ENCODE data around the gene HBEGF. TPM values are rescaled to one million over a fixed set of nuclear protein-coding genes. Genes with fewer than 3 reads are reported as not detected.

The HBEGF gene
- total RNA-seq, 1 donor from 2014 or later, result 15.5 TPM

- no peak for DNase-seq (ENCODE audit: low read depth in 2 of 2)
Measured at GRCh38 chr5:140336388-140336787, 10.0 kb downstream of the HBEGF start.

GRCh38 chr5:140331638-140332037 is 14.8 kb downstream of the HBEGF start:
- DNase-seq (ENCODE audit: low read depth in 2 of 2), result no peak

DNA sequence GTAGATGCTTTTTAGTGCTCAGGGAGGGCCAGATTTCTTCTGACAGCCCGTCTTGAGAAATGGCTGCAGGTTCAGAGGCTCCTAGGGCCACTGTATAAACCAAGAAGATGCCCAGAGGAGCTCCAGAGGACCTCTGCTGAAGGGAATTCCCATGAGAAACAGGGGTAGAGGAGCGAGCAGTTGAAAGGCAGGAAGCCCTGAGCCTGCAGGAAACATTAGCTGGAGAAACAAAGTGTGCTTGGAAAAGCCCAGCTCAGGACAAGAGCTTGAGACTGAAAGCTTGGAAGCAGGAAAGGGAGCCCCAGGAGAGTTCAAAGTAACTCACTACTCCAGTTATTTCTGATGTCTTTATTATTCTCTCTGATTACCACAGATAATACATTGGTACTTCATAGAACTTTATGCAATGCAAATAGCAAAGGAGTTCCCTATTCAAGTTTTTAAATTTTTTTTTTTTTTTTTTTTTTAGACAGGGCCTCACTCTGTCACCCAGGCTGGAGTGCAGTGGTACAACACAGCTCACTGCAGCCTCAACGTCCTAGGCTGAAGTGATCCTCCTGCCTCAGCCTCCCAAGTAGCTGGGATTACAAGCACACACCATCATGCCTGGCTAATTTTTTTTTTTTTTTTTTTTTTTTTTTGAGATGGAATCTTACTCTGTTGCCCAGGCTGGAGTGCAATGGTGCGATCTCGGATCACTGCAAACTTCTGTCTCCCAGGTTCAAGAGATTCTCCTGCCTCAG is 16.5 kb downstream of the HBEGF start:
- DNase-seq (ENCODE audit: low read depth in 2 of 2), result peak in 1 of 2 donors; percentile 93

GRCh38 chr5:140328036-140328764 is 18.2 kb downstream of the HBEGF start:
- DNase-seq (ENCODE audit: low read depth in 2 of 2), result peak; percentile 54 to 90

- DNase-seq (ENCODE audit: low read depth in 2 of 2), result peak in 1 of 2 donors; percentile 83
Measured at GRCh38 chr5:140327589-140327988, 18.8 kb downstream of the HBEGF start.

- no peak for DNase-seq (ENCODE audit: low read depth in 2 of 2)
Measured at GRCh38 chr5:140325486-140325885, 20.9 kb downstream of the HBEGF start.

DNA sequence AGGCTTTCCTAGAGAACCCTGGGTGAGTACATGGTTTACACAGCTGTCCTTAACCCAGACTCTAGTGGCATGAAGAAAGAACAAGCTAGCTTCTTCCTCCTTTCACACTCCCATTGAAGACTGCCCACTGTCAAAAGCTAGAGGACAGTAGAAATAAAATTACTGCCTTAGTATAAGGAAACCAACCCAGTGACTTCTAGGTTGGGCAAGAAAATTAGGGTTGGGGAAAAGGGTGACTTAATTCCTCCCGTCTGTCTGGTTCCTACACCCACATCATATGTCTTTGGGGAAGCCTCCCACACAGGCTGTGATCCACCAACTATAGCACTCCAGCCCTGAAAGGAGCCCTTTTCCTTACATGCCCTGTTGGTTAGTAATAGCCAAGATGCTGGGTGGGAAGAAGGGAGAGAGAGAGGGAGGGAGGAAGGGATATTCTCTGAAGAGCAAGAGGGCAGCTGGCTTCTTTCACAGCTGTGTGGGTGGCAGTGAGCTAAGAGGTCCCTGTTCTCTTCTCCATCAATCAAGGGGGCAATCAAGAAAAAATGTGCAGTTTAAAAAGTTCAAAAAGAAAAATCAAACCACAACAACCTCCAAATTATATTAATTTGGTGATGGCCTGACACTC is 21.7 kb downstream of the HBEGF start:
- DNase-seq (ENCODE audit: low read depth in 2 of 2), result no peak

GRCh38 chr5:140324041-140324600 is 22.3 kb downstream of the HBEGF start:
- peak in 1 of 2 donors; percentile 56 for DNase-seq (ENCODE audit: low read depth in 2 of 2)

GRCh38 chr5:140322751-140323731 is 23.4 kb downstream of the HBEGF start:
- DNase-seq (ENCODE audit: low read depth in 2 of 2), result peak; percentile 74 to 90

DNA sequence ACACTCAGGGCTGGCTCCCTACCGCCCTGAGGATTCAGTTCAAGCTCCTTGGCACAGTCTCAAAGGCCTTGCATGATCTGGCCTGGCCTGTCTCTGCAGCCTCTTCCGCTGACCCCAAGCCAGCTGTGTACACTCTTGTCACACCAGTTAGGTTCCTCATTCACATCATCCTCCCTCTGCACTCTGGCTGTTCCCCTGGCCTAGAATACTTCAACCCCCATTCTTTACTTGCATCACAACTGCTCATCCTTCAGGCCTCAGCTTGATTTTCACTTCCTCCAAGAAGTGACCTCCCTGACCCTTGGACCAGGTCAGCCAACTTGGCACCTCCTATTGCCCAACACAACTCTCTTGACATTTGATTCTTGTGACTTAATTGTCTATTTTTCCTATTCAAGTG is 24.6 kb downstream of the HBEGF start:
- DNase-seq (ENCODE audit: low read depth in 2 of 2), result no peak

DNA sequence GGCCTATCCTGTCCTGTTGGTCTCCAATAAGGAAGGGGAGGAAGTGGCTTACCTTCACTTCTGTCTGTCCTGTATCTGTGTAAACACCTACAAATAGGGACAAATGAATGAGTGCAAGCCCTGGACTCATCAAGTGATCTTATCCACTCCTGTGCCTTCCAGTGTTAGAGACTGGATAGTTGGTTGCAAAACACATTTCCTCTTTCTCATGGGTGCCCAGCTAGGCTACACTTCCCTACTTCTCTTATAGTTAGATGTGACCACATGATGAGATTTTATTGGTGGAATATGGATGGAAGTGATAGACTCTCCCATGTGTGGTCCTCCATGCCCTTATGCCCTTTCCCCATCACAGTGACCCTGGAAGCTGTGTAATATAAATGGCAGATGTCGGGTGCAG is 26.6 kb downstream of the HBEGF start:
- DNase-seq (ENCODE audit: low read depth in 2 of 2), result no peak

DNA sequence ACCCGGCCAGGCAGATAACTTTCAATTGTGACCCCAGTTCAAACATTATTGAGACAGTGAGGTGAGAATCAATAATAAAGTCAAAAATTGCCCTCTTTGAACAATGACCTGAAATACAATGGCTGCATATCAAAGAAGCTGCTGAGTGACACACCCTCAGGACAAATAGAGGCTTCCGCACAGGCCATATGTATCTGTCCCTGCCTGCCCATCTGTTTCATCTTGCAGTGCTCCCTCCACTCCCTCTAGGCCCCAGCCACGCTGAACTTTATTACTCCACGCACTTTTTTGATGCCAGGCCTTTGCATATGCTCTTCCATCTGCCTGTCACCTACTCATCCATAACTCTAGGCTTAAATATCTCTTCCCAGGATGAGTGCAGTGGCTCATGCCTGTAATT is 27.6 kb downstream of the HBEGF start:
- no peak for DNase-seq (ENCODE audit: low read depth in 2 of 2)

DNA sequence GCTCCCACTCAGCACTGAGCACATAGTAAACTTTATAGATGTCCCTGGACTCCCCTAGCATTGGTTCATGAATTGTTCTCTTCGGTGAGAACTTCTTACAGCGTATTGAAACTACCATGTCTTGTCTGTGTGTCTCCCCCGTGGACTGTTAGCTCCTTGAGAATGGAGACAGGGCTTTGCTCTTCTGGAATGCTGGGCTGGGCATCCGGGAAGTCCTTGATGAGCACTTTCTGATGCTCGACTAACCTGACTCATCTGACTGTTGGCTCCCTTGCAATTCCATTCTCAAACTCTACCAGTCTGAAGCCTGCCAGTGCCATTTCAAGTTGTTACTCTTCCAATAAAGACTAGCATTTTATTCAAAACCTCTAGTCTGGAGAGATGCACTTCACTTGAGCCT is 28.5 kb downstream of the HBEGF start:
- peak in 1 of 2 donors; percentile 41 for DNase-seq (ENCODE audit: low read depth in 2 of 2)

DNA sequence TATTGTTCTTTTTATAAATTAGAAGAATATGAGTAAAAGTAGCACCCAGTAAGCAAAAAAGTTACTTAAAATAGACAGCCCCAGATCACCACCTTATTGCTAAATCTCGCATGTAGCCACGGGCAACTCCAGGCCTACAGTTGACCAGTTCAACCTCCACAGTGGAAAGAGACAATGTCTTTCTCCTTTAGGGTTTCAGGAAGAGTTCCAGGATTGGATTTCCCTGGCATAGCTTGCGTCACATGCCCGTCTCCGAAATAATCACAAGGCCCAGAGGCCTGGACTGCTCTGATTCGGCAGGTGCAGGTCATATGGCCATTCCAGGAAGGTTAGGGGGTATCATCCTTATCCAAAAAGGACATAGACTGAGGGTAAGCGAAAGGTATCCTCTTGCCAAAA is 33.6 kb downstream of the HBEGF start:
- peak in 1 of 2 donors; percentile 38 for DNase-seq (ENCODE audit: low read depth in 2 of 2)

GRCh38 chr5:140312067-140312790 is 34.2 kb downstream of the HBEGF start:
- DNase-seq (ENCODE audit: low read depth in 2 of 2), result peak; percentile 92 to 99

DNA sequence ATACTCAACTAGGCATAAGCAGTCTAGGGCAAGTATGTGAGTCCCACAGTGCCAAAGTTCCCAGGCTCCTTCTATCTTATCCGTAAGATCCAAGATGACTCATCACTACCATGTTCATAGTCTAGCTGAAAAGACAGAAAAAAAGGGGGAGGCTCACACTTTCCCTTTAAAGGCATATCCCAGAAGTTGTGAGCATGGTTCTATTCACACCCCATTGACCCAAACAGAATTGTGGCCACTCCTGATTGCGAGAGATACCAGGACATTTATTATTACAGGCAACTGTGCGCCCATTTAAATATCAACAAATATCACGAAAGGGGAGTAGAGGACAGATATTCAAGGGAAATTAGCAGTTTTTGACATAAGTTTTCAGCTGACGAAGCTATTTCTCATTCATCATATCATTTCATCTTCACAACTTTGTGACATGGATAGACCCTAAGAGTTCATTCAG is 35.4 kb downstream of the HBEGF start:
- peak in 1 of 2 donors; percentile 95 for DNase-seq (ENCODE audit: low read depth in 2 of 2)

- no peak for DNase-seq (ENCODE audit: low read depth in 2 of 2)
Measured at GRCh38 chr5:140310434-140310833, 36.0 kb downstream of the HBEGF start.

DNA sequence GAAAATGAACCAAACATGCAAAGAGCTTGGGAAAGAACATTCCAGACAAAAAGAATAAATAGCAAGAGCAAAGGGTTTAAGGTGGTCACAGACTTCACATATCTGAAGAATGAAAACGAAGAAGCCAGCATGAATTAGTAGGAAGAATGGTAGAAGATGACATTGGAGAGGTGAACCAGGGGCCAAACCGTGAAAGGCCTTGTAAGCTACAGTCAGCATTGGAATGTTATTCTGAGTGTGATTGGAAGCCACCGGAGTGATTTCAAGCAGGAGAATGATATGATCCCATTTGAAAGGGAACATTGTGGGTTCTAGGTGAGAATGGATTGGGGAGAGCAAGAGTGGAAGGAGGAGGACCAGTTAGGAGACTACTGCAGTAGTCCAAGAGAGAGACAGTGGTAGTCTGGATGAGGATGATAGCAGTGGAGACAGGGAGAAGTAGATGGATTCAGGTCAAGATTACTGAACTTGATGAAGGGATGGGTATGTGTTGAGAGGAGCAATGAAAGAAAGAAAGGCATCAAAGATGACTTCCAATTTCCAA is 36.6 kb downstream of the HBEGF start:
- no peak for DNase-seq (ENCODE audit: low read depth in 2 of 2)

GRCh38 chr5:140305471-140305870 is 40.9 kb downstream of the HBEGF start:
- no peak for DNase-seq (ENCODE audit: low read depth in 2 of 2)

DNA sequence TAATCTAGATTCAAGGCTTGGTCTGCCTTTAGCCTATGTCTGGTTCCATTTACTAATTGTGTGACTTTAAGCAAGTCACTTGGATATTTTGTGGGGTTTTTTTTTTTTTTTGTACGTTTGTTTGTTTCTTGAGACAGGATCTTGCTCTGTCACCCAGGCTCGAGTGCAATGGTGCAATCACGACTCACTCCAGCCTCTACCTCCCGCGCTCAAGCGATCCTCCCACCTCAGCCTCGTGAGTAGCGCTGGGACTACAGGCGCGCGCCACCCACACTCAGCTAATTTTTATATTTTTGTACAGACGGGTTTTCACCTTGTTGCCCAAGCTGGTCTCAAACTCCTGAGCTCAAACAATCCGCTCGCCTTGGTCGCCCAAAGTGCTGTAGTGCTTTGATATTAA is 42.4 kb downstream of the HBEGF start:
- no peak for DNase-seq (ENCODE audit: low read depth in 2 of 2)

Measured in dermis microvascular lymphatic vessel endothelial cell (primary cell).